SH-SY5Y (cell line): Measurements from ENCODE around the gene HNRNPCL4.
"Not testable (repeated sequence)": the region's sequence is repeated elsewhere in the genome, so short reads cannot be mapped to it uniquely, and the experiment has no call there.

Experiments used
- GATA2 ChIP-seq: IDR thresholded peaks from 2 replicates; pipeline ENCODE4 v1.6.1; 2011; ENCODE audit warnings: mild to moderate bottlenecking, low read depth, low read length
- GATA3 ChIP-seq: IDR thresholded peaks from 2 replicates; pipeline ENCODE4 v1.6.1; 2011; ENCODE audit warnings: low read depth, mild to moderate bottlenecking, low read length, moderate library complexity

Gene HNRNPCL4

DNA sequence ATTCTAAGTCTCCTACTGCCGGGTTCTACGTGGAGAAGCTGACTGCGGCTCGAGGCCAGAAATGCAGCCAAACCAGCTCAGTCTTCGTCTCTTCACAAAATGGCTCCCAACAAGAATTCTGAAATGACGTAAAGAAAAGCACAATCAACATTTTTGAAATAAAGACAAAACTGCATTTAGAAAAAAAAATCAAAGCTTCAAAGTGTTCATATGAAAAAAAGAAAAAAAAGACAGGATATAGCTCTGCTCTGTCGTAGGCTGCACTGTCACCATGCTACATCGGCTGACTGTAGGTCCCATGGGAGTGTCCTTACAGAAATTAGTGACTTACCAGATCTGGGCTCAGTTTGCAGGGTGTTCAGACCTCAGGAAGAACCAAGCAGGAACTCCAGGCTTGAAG lies at the start of gene HNRNPCL4:
TSS of gene HNRNPCL4 (minus strand) at position 101 of the 400 bp plus-strand sequence. CDS start 164 bp downstream, outside the sequence.
- not testable (repeated sequence) for TF ChIP-seq GATA2, GATA3

DNA sequence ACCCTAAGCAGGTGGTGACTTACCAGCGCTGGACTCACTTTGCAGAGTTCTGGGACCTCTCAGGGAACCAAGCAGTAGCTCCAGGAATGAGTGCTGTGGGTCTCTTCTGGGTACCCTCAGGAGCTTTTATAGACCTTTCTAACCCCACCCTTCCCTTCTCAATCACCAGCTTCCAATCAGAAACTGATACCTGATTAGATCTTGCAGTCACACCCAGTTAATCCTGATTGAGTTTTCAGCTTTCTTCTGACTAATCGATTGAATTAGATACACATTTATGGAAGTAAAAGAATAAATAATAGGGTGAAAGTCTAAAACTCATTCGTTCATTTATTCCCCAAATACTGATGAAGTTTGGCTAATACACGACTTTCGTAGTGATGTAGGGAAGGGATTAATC lies 35.9 kb upstream of the HNRNPCL4 start, which contains the start of gene PRAMEF13:
TSS of gene PRAMEF13 (minus strand) at position 101 of the 400 bp plus-strand sequence. CDS start 1,820 bp downstream, outside the sequence.
- TF ChIP-seq GATA2, GATA3: not testable (repeated sequence)

DNA sequence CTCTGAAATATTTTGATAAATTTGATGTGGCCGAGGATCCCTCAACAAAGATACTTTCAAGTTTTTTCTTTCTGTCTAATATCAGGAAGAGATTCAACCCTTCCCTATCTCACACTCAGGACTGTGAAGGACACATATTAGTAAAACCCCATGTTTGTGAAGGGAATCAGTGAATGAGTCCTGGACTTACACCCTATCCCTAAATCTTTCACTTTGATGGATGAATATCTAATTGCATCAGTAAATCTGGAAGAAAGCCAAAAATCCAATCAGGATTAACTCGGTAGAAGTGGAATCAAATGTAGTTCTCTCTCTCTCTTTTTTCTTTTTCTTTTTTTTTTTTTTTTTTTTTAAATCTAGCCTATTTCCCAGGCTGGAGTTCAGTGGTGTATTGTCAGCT lies 6.1 kb upstream of the HNRNPCL4 start, which contains the start of gene PRAMEF9:
TSS of gene PRAMEF9 (plus strand) at position 301 of the 400 bp plus-strand sequence. CDS start 3,433 bp downstream, outside the sequence.
- not testable (repeated sequence) for TF ChIP-seq GATA2, GATA3

DNA sequence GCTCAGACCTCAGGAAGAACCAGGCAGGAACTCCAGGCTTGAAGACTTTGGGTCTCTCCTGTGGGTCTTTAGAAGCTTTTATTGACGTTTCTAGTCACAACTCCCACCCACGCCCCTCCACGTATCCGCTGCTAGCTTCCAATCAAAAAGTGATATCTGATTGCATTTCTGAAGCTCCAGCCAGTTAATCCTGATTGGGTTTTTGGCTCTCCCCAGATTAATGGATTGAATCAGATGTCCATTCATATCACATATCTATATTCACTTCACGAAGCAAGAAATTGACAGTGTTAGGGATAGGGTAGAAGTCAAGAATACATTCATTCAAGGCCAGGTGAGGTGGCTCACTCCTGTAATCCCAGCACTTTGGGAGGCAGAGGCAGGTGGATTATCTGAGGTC lies 9.5 kb downstream of the HNRNPCL4 start, which contains the start of gene PRAMEF26:
TSS of gene PRAMEF26 (minus strand) at position 101 of the 400 bp plus-strand sequence. CDS start 2,914 bp downstream, outside the sequence.
- TF ChIP-seq GATA3, GATA2: not testable (repeated sequence)

GRCh38 chr1:13116754-13117153 lies 48.7 kb downstream of the HNRNPCL4 start, which contains the start of gene HNRNPCL2:
Gene HNRNPCL2 (minus strand): TSS chr1:13116854. CDS start chr1:13116400, 454 bp downstream.
- TF ChIP-seq GATA3, GATA2: not testable (repeated sequence)
